ENCODE measurements around the gene TEX2. TPM values are rescaled to one million over a fixed set of nuclear protein-coding genes. Genes with fewer than 3 reads are reported as not detected.

The TEX2 gene
- total RNA-seq, 3 donors from 2014 or later, result 27.5 to 38.5 (median 30.2) TPM

DNA sequence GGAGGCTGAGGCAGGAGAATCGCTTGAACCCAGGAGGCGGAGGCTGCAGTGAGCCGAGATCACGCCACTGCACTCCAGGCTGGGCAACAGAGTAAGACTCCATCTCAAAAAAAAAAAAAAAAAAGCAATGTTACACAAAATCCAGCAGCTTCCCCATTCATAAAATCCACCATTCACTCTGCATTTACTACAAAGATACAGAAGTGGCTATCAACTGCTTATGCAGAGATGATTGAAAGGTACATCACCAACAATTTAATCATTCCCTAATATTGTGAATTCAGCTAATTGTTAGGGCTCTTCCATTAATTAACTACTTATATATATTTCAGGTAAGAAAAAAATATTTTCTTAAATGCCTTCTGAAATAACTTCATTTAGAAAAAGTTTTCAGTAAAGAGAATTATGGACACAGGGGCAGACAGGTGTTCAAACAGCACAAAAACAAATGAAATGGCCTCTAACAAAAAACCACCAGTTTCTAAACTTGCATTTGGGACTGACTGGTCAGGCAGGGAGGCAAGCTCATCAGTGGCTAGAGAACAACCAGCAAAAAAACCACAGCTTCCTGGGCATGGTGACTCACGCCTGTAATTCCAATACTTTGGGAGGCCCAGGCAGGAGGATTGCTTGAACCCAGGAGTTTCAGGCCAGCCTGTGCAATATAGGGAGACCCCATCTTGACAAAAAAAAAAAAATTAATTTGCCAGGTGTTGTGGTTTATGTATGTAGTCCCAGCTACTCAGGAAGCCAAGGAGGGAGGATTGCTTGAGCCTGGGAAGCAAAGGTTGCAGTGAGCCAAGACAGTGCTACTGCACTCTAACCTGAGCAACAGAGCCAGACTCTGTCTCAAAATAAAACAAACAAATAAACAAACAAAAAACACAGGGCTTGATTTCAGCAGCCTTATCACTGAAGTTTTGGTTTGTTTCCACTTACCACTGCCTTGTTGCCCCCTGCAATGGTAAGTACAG lies 159.4 kb downstream of the TEX2 start:
- intact Hi-C loops (cut with DNase I, micrococcal nuclease), result no loop called here
- Histone ChIP-seq H3K4me1 (ENCODE audit: low read depth) (peaks cover 15% of the 10 kb centered on the region), H3K36me3 (ENCODE audit: low read depth) (no peaks in the 10 kb centered on the region), H3K9me3 (no peaks in the 10 kb centered on the region), H3K4me3 (no peak overlapping the region)
- ATAC-seq (peak; percentile 34), DNase-seq (no peak)
- TF ChIP-seq CTCF (IDR thresholded peaks at IDR 0.05), result no peak

- intact Hi-C loops (cut with DNase I, micrococcal nuclease), result no loop called here
- ATAC-seq (peak; percentile 39), DNase-seq (no peak)
- Histone ChIP-seq H3K36me3 (ENCODE audit: low read depth) (no peaks in the 10 kb centered on the region), H3K4me3 (no peak overlapping the region), H3K4me1 (ENCODE audit: low read depth) (peaks cover 11% of the 10 kb centered on the region), H3K9me3 (no peaks in the 10 kb centered on the region)
- no peak for TF ChIP-seq CTCF (IDR thresholded peaks at IDR 0.05)
These were observed 160.3 kb downstream of the TEX2 start for GRCh38 chr17:64102627-64103390.

GRCh38 chr17:64099543-64099942 lies 163.5 kb downstream of the TEX2 start:
- no peaks in the 10 kb centered on the region for H3K36me3 ChIP-seq (ENCODE audit: low read depth)
- no peaks in the 10 kb centered on the region for H3K9me3 ChIP-seq
- no peak overlapping the region for H3K4me3 ChIP-seq
- DNase-seq (no peak), ATAC-seq (no peak)
- no peak for TF ChIP-seq CTCF (IDR thresholded peaks at IDR 0.05)
- intact Hi-C loops (cut with DNase I, micrococcal nuclease), result no loop called here
- peaks cover 4% of the 10 kb centered on the region for H3K4me1 ChIP-seq (ENCODE audit: low read depth)

Other genes starting within 250 kb of the TEX2 start
- 10 to 100 TPM in 2 of 3 donors, 1 to 10 TPM in 1; 6.9 to 14.2 (median 10.3) TPM for gene ICAM2, start 242.6 kb downstream of the TEX2 start, total RNA-seq
- gene ERN1, start 133.1 kb downstream of the TEX2 start, total RNA-seq, result 10 to 100 TPM; 18.4 to 27.1 (median 21.7) TPM
- gene PECAM1, start 127.6 kb upstream of the TEX2 start, total RNA-seq, result 10 to 100 TPM; 36.6 to 74.1 (median 56.8) TPM
- gene MILR1, start 185.9 kb upstream of the TEX2 start, total RNA-seq, result 1 to 10 TPM; 4.4 to 4.6 (median 4.6) TPM
- gene POLG2, start 233.8 kb upstream of the TEX2 start, total RNA-seq, result 10 to 100 TPM; 10.8 to 13.5 (median 11.8) TPM
- 100 to 1,000 TPM; 464 to 736 (median 551) TPM for gene DDX5, start 243.0 kb upstream of the TEX2 start, total RNA-seq
- 10 to 100 TPM; 37.1 to 50.8 (median 43.3) TPM for gene CEP95, start 243.7 kb upstream of the TEX2 start, total RNA-seq